ENCODE results near the gene CPA3.

GRCh38 chr3:148911173-148911572 is 46.1 kb downstream of the CPA3 start:
- no peak for TF ChIP-seq CTCF (IDR thresholded peaks at IDR 0.05; ENCODE audit: poor library complexity)
- TF ChIP-seq EZH2 (IDR thresholded peaks at IDR 0.05; ENCODE audit: borderline replicate concordance), result no peak
- no peak for TF ChIP-seq EZH2phosphoT487 (IDR thresholded peaks at IDR 0.05; ENCODE audit: low read depth, severe bottlenecking, unreplicated experiment)
